Measurements from ENCODE around the gene HAND1.

Gene HAND1

GRCh38 chr5:154506049-154506715, 28.2 kb upstream of the HAND1 start:
- H3K4me3 ChIP-seq (replicated peaks; ENCODE audit: low read depth, low read length) = no peak overlapping the region
- DNase-seq (ENCODE audit: low read depth) = no peak
- TF ChIP-seq CTCF (IDR thresholded peaks at IDR 0.05; ENCODE audit: low read length, missing control alignments) = no peak

- DNase-seq (ENCODE audit: low read depth) = no peak
- H3K4me3 ChIP-seq (replicated peaks; ENCODE audit: low read depth, low read length) = no peak overlapping the region
Measured at GRCh38 chr5:154505567-154505966, 27.5 kb upstream of the HAND1 start.

GRCh38 chr5:154503698-154504039, 25.6 kb upstream of the HAND1 start:
- DNase-seq (ENCODE audit: low read depth) = no peak
- no peak overlapping the region for H3K4me3 ChIP-seq (replicated peaks; ENCODE audit: low read depth, low read length)
- no peak for TF ChIP-seq CTCF (IDR thresholded peaks at IDR 0.05; ENCODE audit: low read length, missing control alignments)

More at GRCh38 chr5:154505567-154505966, 27.5 kb upstream of the HAND1 start:
- no peak for TF ChIP-seq CTCF (IDR thresholded peaks at IDR 0.05; ENCODE audit: low read length, missing control alignments)

- DNase-seq (ENCODE audit: low read depth) = no peak
- no peak for TF ChIP-seq CTCF (IDR thresholded peaks at IDR 0.05; ENCODE audit: low read length, missing control alignments)
- H3K4me3 ChIP-seq (replicated peaks; ENCODE audit: low read depth, low read length) = no peak overlapping the region
Measured at GRCh38 chr5:154502180-154502579, 24.2 kb upstream of the HAND1 start.

- H3K4me3 ChIP-seq (replicated peaks; ENCODE audit: low read depth, low read length) = no peak overlapping the region
- no peak for TF ChIP-seq CTCF (IDR thresholded peaks at IDR 0.05; ENCODE audit: low read length, missing control alignments)
- DNase-seq (ENCODE audit: low read depth) = no peak
Measured at GRCh38 chr5:154501566-154501965, 23.5 kb upstream of the HAND1 start.

- DNase-seq (ENCODE audit: low read depth) = no peak
- TF ChIP-seq CTCF (IDR thresholded peaks at IDR 0.05; ENCODE audit: low read length, missing control alignments) = no peak
- no peak overlapping the region for H3K4me3 ChIP-seq (replicated peaks; ENCODE audit: low read depth, low read length)
Measured at GRCh38 chr5:154498994-154499393, 21.0 kb upstream of the HAND1 start.

GRCh38 chr5:154498591-154498990, 20.6 kb upstream of the HAND1 start:
- no peak overlapping the region for H3K4me3 ChIP-seq (replicated peaks; ENCODE audit: low read depth, low read length)
- TF ChIP-seq CTCF (IDR thresholded peaks at IDR 0.05; ENCODE audit: low read length, missing control alignments) = no peak
- no peak for DNase-seq (ENCODE audit: low read depth)
